Activated T-helper 1 cell treated with anti-CD3 and anti-CD28 coated beads, Interleukin-12 subunit alpha, Interleukin-12 subunit beta, Interleukin-2, Interleukin-4 antibody, amounts not matched to agents 30 ng/mL and 10 ng/mL and 1 ng/mL, durations not matched to agents 14 hours and 24 hours and 36 hours (primary cell): ENCODE data around the gene FGB. TPM values are rescaled to one million over a fixed set of nuclear protein-coding genes. Genes with fewer than 3 reads are reported as not detected.

ENCODE experiments used
- DNase-seq: peaks from one replicate; pipeline ENCODE4 v3.0.0; 2021; ENCODE audit warnings: low spot score
- H3K27ac Mint-ChIP-seq: one replicate; pipeline ENCODE4 v1.8.0; 2021; ENCODE audit warnings: mild to moderate bottlenecking, mixed read lengths
- H3K27me3 Mint-ChIP-seq: one replicate; pipeline ENCODE4 v1.8.0; 2022; ENCODE audit warnings: mild to moderate bottlenecking, moderate library complexity, mixed read lengths; ENCODE audit not compliant: insufficient read depth
- H3K36me3 Mint-ChIP-seq: one replicate; pipeline ENCODE4 v1.8.0; 2021; ENCODE audit warnings: low read depth, mixed read lengths
- H3K4me1 Mint-ChIP-seq: one replicate; pipeline ENCODE4 v1.8.0; 2021; ENCODE audit warnings: low read depth, mixed read lengths
- H3K4me3 Mint-ChIP-seq: one replicate; pipeline ENCODE4 v1.8.0; 2021; ENCODE audit warnings: mild to moderate bottlenecking, moderate library complexity, mixed read lengths
- H3K9me3 Mint-ChIP-seq: one replicate; pipeline ENCODE4 v1.8.0; 2021; ENCODE audit warnings: mixed read lengths
- intact Hi-C: fragments of 100-400 bp; cut with micrococcal nuclease; formaldehyde crosslinking; loops from one replicate; pipeline ENCODE4 v1.15.1; 2024
- total RNA-seq: library from RNA; stranded (reverse); gene quantifications from 2 replicates; pipeline ENCODE4 v1.2.3, GENCODE V29; 2022

FGB gene
- total RNA-seq, result not detected in 2 replicates

GRCh38 chr4:154562697-154563254 lies at the start of gene FGB:
Gene FGB, plus strand, starts transcription at chr4:154563011. Its CDS starts 8 bp downstream, at chr4:154563019.
- DNase-seq, result no peak
- peaks cover 14% of the 10 kb centered on the region for H3K27me3 Mint-ChIP-seq
- no peak within 1 kb of the TSS for H3K4me3 Mint-ChIP-seq
- intact Hi-C loops, result no loop called here
- no peaks in the 10 kb centered on the region for H3K4me1 Mint-ChIP-seq
- H3K36me3 Mint-ChIP-seq, result no peaks in the 10 kb centered on the region
- H3K27ac Mint-ChIP-seq, result no peak within 1 kb of the TSS
- no peaks in the 10 kb centered on the region for H3K9me3 Mint-ChIP-seq

- no peaks in the 10 kb centered on the region for H3K4me1 Mint-ChIP-seq
- DNase-seq, result no peak
- H3K27me3 Mint-ChIP-seq, result peaks cover 22% of the 10 kb centered on the region
- no peak overlapping the region for H3K27ac Mint-ChIP-seq
- no peaks in the 10 kb centered on the region for H3K36me3 Mint-ChIP-seq
- no peak overlapping the region for H3K4me3 Mint-ChIP-seq
- no peaks in the 10 kb centered on the region for H3K9me3 Mint-ChIP-seq
- intact Hi-C loops, result no loop called here
These were observed 46.3 kb upstream of the FGB start for GRCh38 chr4:154516318-154517029.

GRCh38 chr4:154517591-154517990 lies 45.2 kb upstream of the FGB start:
- DNase-seq, result no peak
- peaks cover 22% of the 10 kb centered on the region for H3K27me3 Mint-ChIP-seq
- no peaks in the 10 kb centered on the region for H3K36me3 Mint-ChIP-seq
- no peak overlapping the region for H3K4me3 Mint-ChIP-seq
- no peaks in the 10 kb centered on the region for H3K9me3 Mint-ChIP-seq
- H3K27ac Mint-ChIP-seq, result no peak overlapping the region
- intact Hi-C loops, result no loop called here
- no peaks in the 10 kb centered on the region for H3K4me1 Mint-ChIP-seq

GRCh38 chr4:154519214-154519613 lies 43.6 kb upstream of the FGB start:
- H3K4me1 Mint-ChIP-seq, result no peaks in the 10 kb centered on the region
- no peak for DNase-seq
- no peaks in the 10 kb centered on the region for H3K36me3 Mint-ChIP-seq
- H3K9me3 Mint-ChIP-seq, result no peaks in the 10 kb centered on the region
- no peak overlapping the region for H3K27ac Mint-ChIP-seq
- H3K4me3 Mint-ChIP-seq, result no peak overlapping the region
- H3K27me3 Mint-ChIP-seq, result peaks cover 25% of the 10 kb centered on the region
- intact Hi-C loops, result no loop called here

GRCh38 chr4:154521607-154522006 lies 41.2 kb upstream of the FGB start:
- Mint-ChIP-seq H3K27ac (no peak overlapping the region), H3K36me3 (no peaks in the 10 kb centered on the region), H3K4me3 (no peak overlapping the region), H3K27me3 (peaks cover 22% of the 10 kb centered on the region), H3K4me1 (peaks cover 11% of the 10 kb centered on the region), H3K9me3 (no peaks in the 10 kb centered on the region)
- intact Hi-C loops, result no loop called here
- DNase-seq, result no peak

- H3K4me3 Mint-ChIP-seq, result no peak overlapping the region
- H3K4me1 Mint-ChIP-seq, result peaks cover 11% of the 10 kb centered on the region
- H3K9me3 Mint-ChIP-seq, result no peaks in the 10 kb centered on the region
- intact Hi-C loops, result no loop called here
- H3K27me3 Mint-ChIP-seq, result peaks cover 11% of the 10 kb centered on the region
- DNase-seq, result no peak
- no peaks in the 10 kb centered on the region for H3K36me3 Mint-ChIP-seq
- no peak overlapping the region for H3K27ac Mint-ChIP-seq
These were observed 36.7 kb upstream of the FGB start for GRCh38 chr4:154526151-154526550.

- no peak for DNase-seq
- intact Hi-C loops, result no loop called here
These were observed 35.5 kb upstream of the FGB start for GRCh38 chr4:154527308-154527707.

GRCh38 chr4:154528869-154529268 lies 33.9 kb upstream of the FGB start:
- intact Hi-C loops, result no loop called here
- Mint-ChIP-seq H3K4me3 (no peak overlapping the region), H3K36me3 (no peaks in the 10 kb centered on the region), H3K4me1 (peaks cover 11% of the 10 kb centered on the region), H3K27ac (no peak overlapping the region), H3K27me3 (peaks cover 6% of the 10 kb centered on the region), H3K9me3 (no peaks in the 10 kb centered on the region)
- DNase-seq, result no peak

More at GRCh38 chr4:154527308-154527707, 35.5 kb upstream of the FGB start:
- H3K4me1 Mint-ChIP-seq, result peaks cover 11% of the 10 kb centered on the region
- H3K27me3 Mint-ChIP-seq, result peaks cover 11% of the 10 kb centered on the region
- no peak overlapping the region for H3K4me3 Mint-ChIP-seq
- no peak overlapping the region for H3K27ac Mint-ChIP-seq
- H3K9me3 Mint-ChIP-seq, result no peaks in the 10 kb centered on the region
- H3K36me3 Mint-ChIP-seq, result no peaks in the 10 kb centered on the region

- intact Hi-C loops, result no loop called here
- Mint-ChIP-seq H3K4me1 (peaks cover 11% of the 10 kb centered on the region), H3K9me3 (no peaks in the 10 kb centered on the region), H3K27me3 (peaks cover 6% of the 10 kb centered on the region), H3K4me3 (no peak overlapping the region), H3K36me3 (no peaks in the 10 kb centered on the region), H3K27ac (no peak overlapping the region)
- DNase-seq, result no peak
These were observed 32.9 kb upstream of the FGB start for GRCh38 chr4:154529728-154530519.

- no peaks in the 10 kb centered on the region for H3K9me3 Mint-ChIP-seq
- H3K27me3 Mint-ChIP-seq, result no peaks in the 10 kb centered on the region
- H3K27ac Mint-ChIP-seq, result no peak overlapping the region
- H3K36me3 Mint-ChIP-seq, result peaks cover 14% of the 10 kb centered on the region
- no peak overlapping the region for H3K4me3 Mint-ChIP-seq
- intact Hi-C loops, result no loop called here
- no peak for DNase-seq
- H3K4me1 Mint-ChIP-seq, result no peaks in the 10 kb centered on the region
These were observed 28.5 kb upstream of the FGB start for GRCh38 chr4:154534296-154534695.

- no peak for DNase-seq
- intact Hi-C loops, result loop anchor here (10.0 kb wide), 1 partner anchor 1198 kb away; the partner anchor contains the start of gene MND1
- Mint-ChIP-seq H3K27me3 (no peaks in the 10 kb centered on the region), H3K4me1 (no peaks in the 10 kb centered on the region), H3K36me3 (peaks cover 52% of the 10 kb centered on the region), H3K9me3 (no peaks in the 10 kb centered on the region), H3K27ac (no peak overlapping the region), H3K4me3 (no peak overlapping the region)
These were observed 20.4 kb upstream of the FGB start for GRCh38 chr4:154542271-154542879.

- peaks cover 19% of the 10 kb centered on the region for H3K4me1 Mint-ChIP-seq
- peaks cover 39% of the 10 kb centered on the region for H3K36me3 Mint-ChIP-seq
- no peaks in the 10 kb centered on the region for H3K9me3 Mint-ChIP-seq
These were observed 17.1 kb upstream of the FGB start for GRCh38 chr4:154545689-154546088.

More at GRCh38 chr4:154545689-154546088, 17.1 kb upstream of the FGB start:
- H3K27ac Mint-ChIP-seq, result no peak overlapping the region
- H3K27me3 Mint-ChIP-seq, result no peaks in the 10 kb centered on the region
- H3K4me3 Mint-ChIP-seq, result no peak overlapping the region
- DNase-seq, result no peak
- intact Hi-C loops, result loop anchor here (10.0 kb wide), 1 partner anchor 1201 kb away; the partner anchor contains the start of gene MND1
